Caki2 (cell line): ENCODE data around the gene CYLD. TPM values are rescaled to one million over a fixed set of nuclear protein-coding genes. Genes with fewer than 3 reads are reported as not detected.

Experiments used
- DNase-seq: peaks from one replicate; pipeline ENCODE4 v3.0.0-alpha.2; 2015; ENCODE audit warnings: low read depth
- in situ Hi-C: cut with HindIII; loops from 2 replicates; pipeline ENCODE4 v1.10.0; 2016; ENCODE audit warnings: low sequenced_read_pairs, low pct_unique_long_range_greater_than_20kb, mixed read lengths
- total RNA-seq: library from RNA; depleted of rRNA; stranded (reverse); fragments of >200 nt; shearing (Covaris generic); gene quantifications from 2 replicates; pipeline ENCODE4 v1.2.3, GENCODE V29; 2014; ENCODE audit warnings: low replicate concordance

Gene CYLD
- total RNA-seq, 1 experiment from 2014 or later: 6.2 TPM

DNA sequence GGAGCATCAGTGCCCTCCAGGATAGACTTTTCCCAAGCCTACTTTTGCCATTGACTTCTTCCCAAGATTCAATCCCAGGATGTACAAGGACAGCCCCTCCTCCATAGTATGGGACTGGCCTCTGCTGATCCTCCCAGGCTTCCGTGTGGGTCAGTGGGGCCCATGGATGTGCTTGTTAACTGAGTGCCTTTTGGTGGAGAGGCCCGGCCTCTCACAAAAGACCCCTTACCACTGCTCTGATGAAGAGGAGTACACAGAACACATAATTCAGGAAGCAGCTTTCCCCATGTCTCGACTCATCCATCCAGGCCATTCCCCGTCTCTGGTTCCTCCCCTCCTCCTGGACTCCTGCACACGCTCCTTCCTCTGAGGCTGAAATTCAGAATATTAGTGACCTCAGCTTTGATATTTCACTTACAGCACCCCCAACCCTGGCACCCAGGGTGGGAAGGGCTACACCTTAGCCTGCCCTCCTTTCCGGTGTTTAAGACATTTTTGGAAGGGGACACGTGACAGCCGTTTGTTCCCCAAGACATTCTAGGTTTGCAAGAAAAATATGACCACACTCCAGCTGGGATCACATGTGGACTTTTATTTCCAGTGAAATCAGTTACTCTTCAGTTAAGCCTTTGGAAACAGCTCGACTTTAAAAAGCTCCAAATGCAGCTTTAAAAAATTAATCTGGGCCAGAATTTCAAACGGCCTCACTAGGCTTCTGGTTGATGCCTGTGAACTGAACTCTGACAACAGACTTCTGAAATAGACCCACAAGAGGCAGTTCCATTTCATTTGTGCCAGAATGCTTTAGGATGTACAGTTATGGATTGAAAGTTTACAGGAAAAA is 9.7 kb upstream of the CYLD start:
- in situ Hi-C loops: no loop called here

DNA sequence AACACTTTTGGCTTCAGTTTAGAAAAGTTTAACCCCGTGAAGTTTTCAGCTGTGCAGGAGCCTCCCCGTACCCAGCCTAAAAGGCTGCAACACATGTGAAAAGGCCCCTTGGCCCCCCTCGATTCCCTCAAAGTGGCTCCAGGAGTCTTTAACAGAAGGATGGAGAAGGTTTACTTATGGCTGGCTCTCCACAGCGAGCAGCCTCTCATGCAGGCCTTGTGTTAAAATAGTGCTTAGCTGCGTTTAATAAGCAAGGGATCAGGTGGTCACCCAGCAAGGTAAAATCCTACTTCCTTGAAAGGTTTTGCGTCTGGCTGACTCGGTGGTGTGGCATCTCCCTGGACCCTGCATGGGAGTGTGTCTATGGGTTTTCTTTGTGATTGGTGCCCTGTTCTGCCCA is 8.4 kb upstream of the CYLD start:
- in situ Hi-C loops: no loop called here
- no peak for DNase-seq

More for the DNA sequence above, 9.7 kb upstream of the CYLD start:
- no peak for DNase-seq

DNA sequence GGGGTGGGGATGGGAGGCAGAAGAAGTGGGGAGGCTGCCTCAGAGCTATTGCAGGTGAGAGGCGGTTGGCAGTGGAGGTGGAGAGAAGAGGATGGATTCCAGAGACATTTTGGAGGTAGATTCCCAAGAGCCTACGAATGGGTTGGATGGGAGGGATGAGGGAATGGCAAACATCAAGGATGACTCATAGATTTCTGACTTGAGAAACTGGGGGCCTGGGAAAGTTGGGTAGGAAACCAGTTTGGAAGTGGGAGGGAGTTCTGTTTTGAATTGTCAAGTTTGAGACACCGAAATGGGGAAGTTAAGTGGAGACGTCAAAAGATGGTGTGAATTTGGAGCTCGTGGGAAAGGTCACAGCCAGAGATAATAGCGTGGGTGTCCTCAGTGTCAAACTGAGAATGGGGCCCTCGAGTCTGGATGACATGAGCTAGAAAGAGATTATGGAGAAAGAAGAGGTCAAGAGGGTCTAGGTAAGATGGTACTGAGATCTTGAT is 6.2 kb upstream of the CYLD start:
- in situ Hi-C loops: no loop called here

DNA sequence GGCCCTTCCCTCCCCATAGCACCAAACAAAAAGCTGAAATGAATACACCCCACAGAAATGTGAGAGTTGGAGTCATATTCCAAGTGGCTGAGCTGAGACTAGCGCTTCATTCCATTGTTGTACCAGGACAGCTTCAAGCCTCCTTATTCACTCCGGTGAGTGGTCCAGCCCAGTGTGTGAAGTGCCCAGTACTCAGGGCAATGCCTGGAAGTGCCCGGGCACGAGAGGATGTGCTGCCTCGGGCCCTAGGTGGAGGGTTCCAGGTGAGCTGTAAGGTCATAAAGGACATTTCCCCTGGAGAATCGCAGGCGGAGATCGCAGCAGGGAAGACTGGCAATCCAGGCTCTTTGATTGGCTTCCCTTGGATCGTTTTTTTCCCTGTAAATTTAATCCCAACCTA is 5.4 kb upstream of the CYLD start:
- in situ Hi-C loops: no loop called here
- no peak for DNase-seq

More for the DNA sequence above, 6.2 kb upstream of the CYLD start:
- DNase-seq: no peak

DNA sequence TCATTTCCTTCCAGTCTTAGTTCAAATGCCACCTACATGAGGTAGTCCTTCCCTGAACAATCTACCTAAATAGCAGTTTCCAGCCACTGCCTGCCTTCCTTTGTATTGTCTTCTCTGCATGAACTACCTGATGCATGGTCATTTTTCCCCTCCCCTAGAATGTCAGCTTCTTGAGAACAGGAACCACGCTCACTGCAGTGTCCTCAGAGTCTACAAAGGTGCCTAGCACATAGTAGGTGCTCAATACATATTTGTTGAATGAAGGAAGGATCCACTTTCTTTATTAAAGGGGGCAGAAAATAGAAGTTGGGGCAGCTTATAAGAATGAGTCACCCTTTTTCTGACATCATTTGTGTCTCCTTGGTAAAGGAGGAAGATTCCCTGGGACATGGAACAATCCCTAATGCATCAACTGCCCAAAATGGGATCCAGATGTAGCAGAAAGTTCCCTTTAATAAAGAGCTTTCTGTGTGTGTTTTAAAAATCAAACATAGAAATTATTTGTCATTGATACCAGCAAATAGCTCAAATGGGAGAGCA is 4.4 kb upstream of the CYLD start:
- in situ Hi-C loops: no loop called here

DNA sequence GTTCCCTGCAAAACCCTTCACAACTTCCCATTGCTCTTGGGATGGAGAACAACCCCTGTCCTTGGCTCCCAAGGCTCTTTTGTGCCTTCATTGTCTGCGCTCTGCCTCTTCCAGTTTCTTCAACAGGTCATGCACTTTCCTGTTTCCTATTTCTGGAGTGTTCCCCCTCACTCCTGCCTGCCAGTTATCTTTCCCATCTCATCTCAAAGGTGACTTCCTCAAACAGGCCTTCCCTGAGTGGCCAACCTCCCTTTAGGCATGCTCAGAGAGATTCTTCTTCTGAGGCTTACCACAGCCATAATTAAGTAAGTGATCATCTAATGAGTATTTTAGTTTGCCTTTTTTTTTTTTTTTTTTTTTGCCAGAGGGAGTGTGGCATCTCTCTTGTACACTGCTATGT is 2.9 kb upstream of the CYLD start:
- DNase-seq: no peak
- in situ Hi-C loops: no loop called here

More for the DNA sequence above, 4.4 kb upstream of the CYLD start:
- no peak for DNase-seq

DNA sequence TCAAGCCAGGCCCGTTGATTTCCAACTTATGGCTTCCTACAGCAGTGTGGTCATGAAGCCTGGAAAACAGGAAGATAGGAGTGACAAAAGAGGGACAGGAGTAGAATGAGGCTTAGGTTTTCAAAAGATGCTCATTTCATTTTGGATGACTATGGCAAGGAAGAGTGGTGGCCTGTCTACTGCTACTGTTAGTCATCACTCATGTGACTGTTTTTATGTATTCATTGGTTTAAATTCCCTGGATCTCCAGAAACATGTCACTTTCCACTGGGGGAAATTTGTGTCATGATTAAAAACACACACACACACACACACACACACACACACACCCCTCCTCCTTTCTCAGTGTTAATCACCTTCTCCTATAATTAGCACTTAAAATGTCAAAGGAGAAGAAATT is 1.1 kb upstream of the CYLD start:
- in situ Hi-C loops: no loop called here
- no peak for DNase-seq

DNA sequence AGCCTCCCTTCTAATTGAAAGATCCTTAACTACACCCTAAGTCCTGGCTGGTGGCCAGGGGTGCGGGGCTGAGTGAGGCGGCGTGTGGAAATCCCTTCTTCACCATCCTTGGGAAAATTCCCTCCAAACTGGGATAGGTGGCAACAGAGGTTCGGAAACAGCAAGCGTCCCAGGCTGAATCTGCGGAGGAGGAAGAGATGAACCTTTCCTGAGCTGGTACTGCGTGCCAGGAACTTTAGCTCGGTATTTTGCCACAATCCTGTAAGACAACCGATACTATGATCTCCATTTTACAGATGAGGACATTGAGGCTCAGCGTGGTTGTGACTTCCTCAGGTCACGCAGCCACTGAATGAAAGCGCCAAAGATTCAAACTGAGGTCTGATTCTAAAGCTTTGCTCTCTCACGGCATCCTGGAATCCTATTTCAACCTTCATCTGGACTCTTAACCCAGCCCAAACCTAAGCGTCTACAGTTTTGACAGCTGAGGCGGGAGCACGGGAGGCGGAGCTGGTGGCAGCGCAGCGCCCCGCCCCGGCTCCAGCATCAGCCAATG is 583 bp upstream of the CYLD start:
- no peak for DNase-seq

DNA sequence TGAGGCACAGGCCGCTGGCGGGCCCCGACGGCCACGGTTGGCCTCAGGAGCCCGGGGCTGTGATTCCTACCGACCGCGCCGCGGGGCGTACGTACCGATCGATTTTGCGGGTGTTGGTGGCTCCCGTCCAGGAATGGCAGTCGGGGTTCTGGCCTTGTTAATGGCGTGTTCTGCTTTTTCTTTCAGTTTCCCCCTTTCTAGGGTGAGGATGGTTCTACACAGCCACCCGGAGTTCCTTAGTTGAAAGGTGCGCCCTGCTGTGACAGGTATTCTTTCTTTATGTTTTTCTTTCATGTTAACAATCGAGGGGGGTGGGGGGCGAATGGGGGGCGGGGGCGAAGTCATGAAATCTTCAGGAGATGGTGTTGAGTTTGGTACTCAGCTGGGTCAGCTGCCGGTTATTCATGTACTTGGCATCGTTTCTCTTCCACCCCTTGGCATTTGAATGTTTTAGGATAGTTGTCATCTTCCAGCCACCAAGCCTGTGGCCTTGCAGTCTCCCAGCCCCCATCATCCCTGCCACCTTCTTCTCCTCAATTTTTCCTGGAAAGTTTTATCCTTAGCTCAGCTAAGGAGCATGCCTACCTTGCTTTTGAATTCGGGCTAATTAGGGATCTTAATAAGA is 802 bp downstream of the CYLD start:
- in situ Hi-C loops: no loop called here

More for the DNA sequence above, 583 bp upstream of the CYLD start:
- in situ Hi-C loops: no loop called here

DNA sequence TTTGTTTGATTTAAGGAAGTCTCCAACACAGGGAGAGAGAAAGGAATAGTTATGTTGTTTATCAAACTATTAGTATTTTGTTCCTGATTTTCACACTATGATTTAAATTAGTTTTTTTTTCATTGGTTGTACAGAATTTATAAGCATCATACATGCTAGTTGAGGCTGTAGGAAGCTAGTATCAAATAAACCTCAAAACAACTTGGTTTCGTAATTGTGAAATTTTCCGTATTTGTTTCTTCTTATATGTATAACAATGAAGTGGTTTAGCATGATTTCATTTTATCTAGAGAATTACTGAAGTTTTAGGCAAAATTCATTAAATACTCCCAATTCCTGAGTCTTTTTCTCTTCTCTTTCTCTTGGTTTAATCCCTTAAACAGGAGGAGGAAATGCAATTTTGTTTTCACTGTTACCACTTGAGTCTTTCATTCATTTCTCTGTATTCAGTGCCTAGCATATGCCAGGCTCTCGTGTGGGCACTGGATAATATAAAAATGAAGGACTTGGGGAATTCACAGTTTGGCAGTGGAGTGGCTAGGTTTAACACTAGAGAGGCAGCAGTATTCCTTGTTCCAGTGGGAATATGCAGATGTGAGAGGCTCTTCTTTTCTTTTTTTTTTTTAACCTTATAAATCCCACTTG is 1.8 kb downstream of the CYLD start:
- in situ Hi-C loops: no loop called here
- DNase-seq: no peak

More for the DNA sequence above, 802 bp downstream of the CYLD start:
- DNase-seq: no peak

DNA sequence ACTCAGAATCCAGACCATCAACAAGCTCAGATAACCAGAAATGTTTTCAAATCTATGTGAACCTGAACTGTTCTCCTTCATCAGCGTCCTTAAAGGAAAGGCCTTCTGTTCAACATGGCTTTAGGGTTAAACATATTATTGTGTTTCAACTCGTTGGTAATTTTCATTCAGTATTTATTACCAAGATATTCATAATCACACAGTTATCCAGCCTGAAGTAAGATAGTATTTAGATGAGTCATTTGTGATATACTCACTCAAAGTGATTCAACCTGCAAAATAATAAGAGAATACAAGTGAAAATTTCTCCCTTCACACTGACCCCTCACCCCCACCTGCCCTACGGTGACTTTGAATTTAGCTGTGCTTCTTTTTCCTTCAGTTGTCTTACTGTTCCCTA is 3.0 kb downstream of the CYLD start:
- no peak for DNase-seq
- in situ Hi-C loops: no loop called here

DNA sequence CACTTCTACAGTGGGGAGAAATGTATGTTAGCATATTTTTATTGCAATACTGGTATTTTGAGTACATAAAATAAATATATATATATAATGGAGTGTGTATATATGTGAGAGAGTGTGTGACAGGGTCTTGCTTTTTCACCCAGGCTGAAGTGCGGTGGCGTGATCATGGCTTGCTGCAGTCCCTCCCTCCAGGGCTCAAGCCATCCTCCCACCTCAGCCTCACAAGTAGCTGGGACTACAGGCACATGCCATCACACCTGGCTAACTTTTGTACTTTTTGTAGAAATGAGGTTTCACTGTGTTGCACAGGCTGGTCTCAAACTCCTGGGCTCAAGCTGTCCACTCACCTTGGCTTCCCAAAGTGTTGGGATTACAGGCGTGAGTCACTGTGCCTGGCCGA is 4.1 kb downstream of the CYLD start:
- in situ Hi-C loops: no loop called here
- no peak for DNase-seq

DNA sequence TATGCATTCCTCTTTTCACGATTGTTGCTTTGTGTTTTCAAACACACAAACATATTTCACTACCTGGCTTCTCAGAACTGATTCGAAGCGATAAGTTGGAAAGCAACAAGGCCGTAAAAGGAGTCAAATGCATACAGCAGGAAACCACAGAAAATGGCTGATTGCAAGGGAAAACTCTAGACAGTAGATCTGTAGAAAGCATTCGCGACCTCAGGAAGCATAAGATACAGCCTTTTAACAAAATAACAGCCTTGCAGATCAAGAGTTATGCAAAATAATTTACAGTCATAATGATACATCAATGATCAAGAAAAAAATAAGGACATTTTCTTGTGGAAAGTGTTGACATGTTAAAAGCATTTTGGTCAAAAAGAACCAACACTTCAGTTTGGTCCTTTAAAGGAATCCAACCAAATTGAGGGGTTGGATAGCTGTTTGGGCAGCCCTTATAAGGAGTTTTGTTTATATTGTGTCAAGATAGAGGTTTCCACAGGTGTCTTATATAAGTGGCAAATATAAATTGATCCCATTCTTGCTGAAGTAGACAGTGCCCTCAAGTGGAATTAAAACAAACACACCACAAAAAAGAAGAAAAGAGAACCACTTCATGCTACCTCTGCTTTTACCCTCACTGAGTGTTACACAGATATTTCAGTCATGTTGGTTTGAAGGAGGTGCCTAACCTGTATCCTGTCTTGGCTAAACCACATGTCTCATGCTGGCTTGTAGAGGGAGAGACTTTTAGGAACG is 5.5 kb downstream of the CYLD start:
- in situ Hi-C loops: no loop called here
- DNase-seq: no peak

DNA sequence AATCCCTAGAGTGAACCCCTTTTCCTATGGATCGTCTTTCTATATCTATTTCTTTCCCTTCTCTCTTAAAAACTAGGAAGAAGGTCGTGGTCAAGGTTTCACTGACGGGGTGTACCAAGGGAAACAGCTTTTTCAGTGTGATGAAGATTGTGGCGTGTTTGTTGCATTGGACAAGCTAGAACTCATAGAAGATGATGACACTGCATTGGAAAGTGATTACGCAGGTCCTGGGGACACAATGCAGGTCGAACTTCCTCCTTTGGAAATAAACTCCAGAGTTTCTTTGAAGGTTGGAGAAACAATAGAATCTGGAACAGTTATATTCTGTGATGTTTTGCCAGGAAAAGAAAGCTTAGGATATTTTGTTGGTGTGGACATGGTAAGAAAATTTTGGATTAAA is 9.6 kb downstream of the CYLD start:
- in situ Hi-C loops: no loop called here
- no peak for DNase-seq

DNA sequence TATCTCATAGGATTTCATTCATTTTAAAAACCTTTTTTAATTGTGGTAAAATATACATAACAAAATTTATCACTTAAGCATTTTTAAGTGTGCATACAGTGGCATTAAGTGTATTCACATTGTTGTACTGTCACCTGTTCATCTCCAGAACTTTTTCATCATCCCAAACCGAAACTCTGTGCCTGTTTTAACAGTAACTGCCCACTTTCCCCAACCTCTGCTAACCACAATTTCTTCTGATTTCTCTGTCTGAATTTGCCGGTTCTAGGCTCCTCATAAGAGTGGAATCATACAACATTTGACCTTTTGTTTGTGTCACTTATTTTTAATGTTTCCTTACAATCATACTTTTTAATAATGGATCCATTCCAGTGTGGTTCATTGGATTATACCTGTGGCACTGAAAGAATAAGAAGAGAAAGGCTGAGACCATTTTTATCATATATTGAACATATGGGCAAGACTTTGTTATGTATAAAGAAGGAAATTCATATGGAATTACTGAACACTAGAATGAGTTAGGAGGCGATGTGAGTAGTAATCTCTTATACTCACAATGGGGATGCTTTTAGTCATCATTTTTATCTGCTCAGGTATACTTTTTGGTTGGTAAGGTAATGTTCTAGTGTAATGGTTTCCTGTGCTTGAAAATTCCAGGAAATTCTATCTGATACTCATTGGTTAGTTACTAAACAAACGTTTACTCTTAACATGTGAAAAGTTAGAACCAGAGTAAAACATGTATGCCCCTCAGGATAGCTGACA is 10.8 kb downstream of the CYLD start:
- in situ Hi-C loops: no loop called here
- no peak for DNase-seq

DNA sequence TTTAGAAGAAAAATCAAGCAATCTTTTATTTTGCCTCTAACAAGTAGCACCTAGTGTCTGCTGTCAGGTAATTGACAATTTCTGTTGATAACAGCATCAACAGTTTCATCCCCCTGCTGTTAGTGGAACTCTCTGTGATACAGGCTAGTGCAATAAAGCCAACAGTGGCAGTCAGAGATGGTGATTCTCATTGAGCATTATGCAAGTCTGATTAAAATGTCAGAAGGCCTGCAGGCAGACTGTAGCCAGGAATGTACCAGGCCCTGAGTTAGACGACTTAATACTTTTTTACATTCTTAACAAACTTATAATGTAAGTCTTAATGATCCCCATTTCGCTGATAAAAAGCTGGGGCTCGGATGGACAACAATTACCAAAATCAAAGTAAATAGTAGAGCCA is 14.6 kb downstream of the CYLD start:
- in situ Hi-C loops: no loop called here
- no peak for DNase-seq

DNA sequence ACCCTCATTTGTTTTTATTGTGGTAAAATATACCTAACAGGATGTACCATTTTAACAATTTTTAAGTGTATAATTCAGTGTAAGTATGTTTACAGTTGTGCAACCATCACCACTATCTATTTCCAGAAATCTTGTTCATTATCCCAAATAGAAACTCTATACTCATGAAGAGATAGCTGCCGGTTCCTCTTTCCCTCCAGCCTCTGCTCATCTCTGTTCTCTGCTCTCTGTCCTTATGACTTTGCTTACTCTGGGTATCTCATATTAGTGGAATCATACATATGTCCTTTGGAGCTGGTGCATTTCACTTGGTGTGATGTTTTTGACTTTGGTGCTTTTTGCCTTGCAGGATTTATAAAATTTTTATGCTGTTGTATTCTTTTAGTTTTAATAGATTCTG is 19.4 kb downstream of the CYLD start:
- in situ Hi-C loops: no loop called here
- DNase-seq: no peak
